Left lung (tissue), 10 donors: ENCODE measurements around the gene DCC. TPM values are rescaled to one million over a fixed set of nuclear protein-coding genes. Genes with fewer than 3 reads are reported as not detected.
A peak's percentile ranks its signal among the peaks of the same experiment; 100 is the strongest.

Source experiments
- ATAC-seq: fragments of 200-7000 bp; cut with Tn5 transposase; one replicate; pipeline ENCODE4 v1.9.1; 2020; ENCODE audit warnings: moderate library complexity
- DNase-seq, 4 donors: peaks; one replicate each; pipeline ENCODE4 v3.0.0-alpha.2; 2013 to 2020
- H3K27ac ChIP-seq, 2 donors: fragments of 200-600 bp; sonication (generic) in 1 of 2; one replicate each; pipeline versions ENCODE4 v1.5.0 to v1.8.0; 2020 to 2021
- H3K27me3 ChIP-seq, 2 donors: fragments of 200-600 bp; sonication (generic) in 1 of 2; one replicate each; pipeline versions ENCODE4 v1.5.0 to v1.8.0; 2020 to 2021
- H3K36me3 ChIP-seq, 2 donors: fragments of 200-600 bp; sonication (generic) in 1 of 2; one replicate each; pipeline versions ENCODE4 v1.5.0 to v1.8.0; 2020 to 2021
- H3K4me1 ChIP-seq, 2 donors: fragments of 200-600 bp; one replicate each; pipeline ENCODE4 v1.8.0; 2021
- H3K4me3 ChIP-seq, 2 donors: fragments of 200-600 bp; sonication (generic) in 1 of 2; one replicate each; pipeline versions ENCODE4 v1.5.0 to v1.8.0; 2020 to 2021; ENCODE audit warnings: mild to moderate bottlenecking in 1 of 2
- H3K9me3 ChIP-seq, 2 donors: fragments of 200-600 bp; sonication (generic) in 1 of 2; one replicate each; pipeline versions ENCODE4 v1.5.0 to v1.8.0; 2020 to 2021
- intact Hi-C, 2 donors: fragments of 100-400 bp; cut with DNase I; formaldehyde crosslinking; loops; one replicate each; pipeline versions ENCODE4 v1.11.2 to v1.14.2; 2022
- polyA plus RNA-seq, 6 donors: library from polyadenylated mRNA; unstranded; fragments of 120-200 nt; gene quantifications; one replicate each; pipeline ENCODE4 v1.2.1, GENCODE V29; 2013; ENCODE audit not compliant: insufficient read length in 6 of 6
- total RNA-seq, 2 donors: library from RNA; stranded (reverse); fragmentation: NEBNext Ultra II Directional; extraction: Animal tissue kit (Norgen Biotek cat#: 25700); gene quantifications; one replicate each; pipeline ENCODE4 v1.2.1, GENCODE V29; 2021
- TF ChIP-seq, protein P1 (sequence below), 2 donors: fragments of 200-600 bp; sonication (generic) in 1 of 2; IDR thresholded peaks; one replicate each; pipeline versions ENCODE4 v1.5.0 to v1.8.0; 2021; ENCODE audit warnings: antibody characterized with exemption in 2 of 2
- donor health status: DM: no; HTN: yes; CAD: no.
- donor health status: DM: no; HTN: no; CAD: no.

The DCC gene
- total and polyA plus RNA-seq, 8 donors = 0.61 to 3.5 (median 2.1) TPM

DNA sequence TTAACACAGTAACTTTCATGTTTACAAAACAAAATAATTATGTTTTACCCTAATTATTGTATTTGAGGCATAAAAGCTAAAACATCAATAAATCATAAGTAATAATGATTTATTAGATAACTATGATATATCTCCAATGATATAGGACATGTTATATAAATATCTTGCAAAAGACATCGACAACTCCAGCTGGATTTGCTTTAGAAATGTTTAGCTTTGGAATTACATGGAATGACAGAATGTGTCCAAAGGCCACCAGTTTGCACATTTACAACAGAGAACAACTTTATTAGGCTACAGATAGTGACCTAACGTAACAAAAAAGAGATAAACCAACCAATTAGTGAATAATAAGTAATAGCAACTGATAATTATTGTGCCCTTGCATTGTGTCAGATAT is 475.7 kb downstream of the DCC start:
- Histone ChIP-seq H3K4me3 (no peak overlapping the region), H3K9me3 (peaks cover 0 to 3% of the 10 kb centered on the region in 2 donors), H3K27ac (no peak overlapping the region), H3K27me3 (no peaks in the 10 kb centered on the region), H3K36me3 (no peaks in the 10 kb centered on the region), H3K4me1 (no peaks in the 10 kb centered on the region)
- ATAC-seq (no peak), DNase-seq (no peak)
- intact Hi-C loops = no loop called here
- TF ChIP-seq, protein P1, sequence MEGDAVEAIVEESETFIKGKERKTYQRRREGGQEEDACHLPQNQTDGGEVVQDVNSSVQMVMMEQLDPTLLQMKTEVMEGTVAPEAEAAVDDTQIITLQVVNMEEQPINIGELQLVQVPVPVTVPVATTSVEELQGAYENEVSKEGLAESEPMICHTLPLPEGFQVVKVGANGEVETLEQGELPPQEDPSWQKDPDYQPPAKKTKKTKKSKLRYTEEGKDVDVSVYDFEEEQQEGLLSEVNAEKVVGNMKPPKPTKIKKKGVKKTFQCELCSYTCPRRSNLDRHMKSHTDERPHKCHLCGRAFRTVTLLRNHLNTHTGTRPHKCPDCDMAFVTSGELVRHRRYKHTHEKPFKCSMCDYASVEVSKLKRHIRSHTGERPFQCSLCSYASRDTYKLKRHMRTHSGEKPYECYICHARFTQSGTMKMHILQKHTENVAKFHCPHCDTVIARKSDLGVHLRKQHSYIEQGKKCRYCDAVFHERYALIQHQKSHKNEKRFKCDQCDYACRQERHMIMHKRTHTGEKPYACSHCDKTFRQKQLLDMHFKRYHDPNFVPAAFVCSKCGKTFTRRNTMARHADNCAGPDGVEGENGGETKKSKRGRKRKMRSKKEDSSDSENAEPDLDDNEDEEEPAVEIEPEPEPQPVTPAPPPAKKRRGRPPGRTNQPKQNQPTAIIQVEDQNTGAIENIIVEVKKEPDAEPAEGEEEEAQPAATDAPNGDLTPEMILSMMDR (IDR thresholded peaks at IDR 0.05) = no peak

- peaks cover 0 to 3% of the 10 kb centered on the region in 2 donors for H3K9me3 ChIP-seq
- no peaks in the 10 kb centered on the region for H3K4me1 ChIP-seq
- no peak overlapping the region for H3K4me3 ChIP-seq
- DNase-seq (no peak), ATAC-seq (no peak)
- TF ChIP-seq, protein P1 (IDR thresholded peaks at IDR 0.05) = no peak
- intact Hi-C loops = no loop called here
- no peaks in the 10 kb centered on the region for H3K27me3 ChIP-seq
- H3K36me3 ChIP-seq = no peaks in the 10 kb centered on the region
- no peak overlapping the region for H3K27ac ChIP-seq
These were observed 476.1 kb downstream of the DCC start for GRCh38 chr18:52816121-52816520.

DNA sequence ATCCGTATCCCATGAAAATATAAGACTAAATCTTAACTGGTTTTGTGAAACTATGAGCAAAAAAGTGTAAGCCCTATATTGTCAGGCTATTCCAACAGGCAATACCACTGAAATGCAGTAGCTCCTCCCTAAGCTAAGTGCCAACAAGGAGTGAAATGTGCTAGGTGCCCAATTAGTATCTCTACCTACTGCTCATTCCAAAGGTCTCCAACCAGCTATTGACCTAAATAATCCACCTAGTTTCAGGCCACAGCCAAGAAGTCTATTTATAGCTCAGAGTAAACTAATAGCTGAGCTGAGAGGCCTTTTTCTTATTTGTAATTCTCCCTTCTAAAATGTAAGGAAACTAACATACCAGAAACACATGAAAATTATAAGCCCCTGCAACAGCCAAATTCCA is 482.2 kb downstream of the DCC start:
- DNase-seq (no peak), ATAC-seq (peak; percentile 84)
- Histone ChIP-seq H3K9me3 (peaks cover 0 to 3% of the 10 kb centered on the region in 2 donors), H3K4me3 (no peak overlapping the region), H3K4me1 (no peaks in the 10 kb centered on the region), H3K36me3 (no peaks in the 10 kb centered on the region), H3K27me3 (no peaks in the 10 kb centered on the region), H3K27ac (no peak overlapping the region)
- TF ChIP-seq, protein P1 (IDR thresholded peaks at IDR 0.05) = no peak
- intact Hi-C loops = no loop called here

GRCh38 chr18:52824126-52824525 is 484.1 kb downstream of the DCC start:
- ATAC-seq = no peak
- H3K36me3 ChIP-seq = no peaks in the 10 kb centered on the region
- H3K9me3 ChIP-seq = peaks cover 0 to 3% of the 10 kb centered on the region in 2 donors
- no peak overlapping the region for H3K4me3 ChIP-seq
- no peaks in the 10 kb centered on the region for H3K4me1 ChIP-seq
- no peaks in the 10 kb centered on the region for H3K27me3 ChIP-seq
- TF ChIP-seq, protein P1 (IDR thresholded peaks at IDR 0.05) = no peak
- peak in 2 of 4 donors; percentile 30 to 36 for DNase-seq
- H3K27ac ChIP-seq = no peak overlapping the region
- intact Hi-C loops = no loop called here

DNA sequence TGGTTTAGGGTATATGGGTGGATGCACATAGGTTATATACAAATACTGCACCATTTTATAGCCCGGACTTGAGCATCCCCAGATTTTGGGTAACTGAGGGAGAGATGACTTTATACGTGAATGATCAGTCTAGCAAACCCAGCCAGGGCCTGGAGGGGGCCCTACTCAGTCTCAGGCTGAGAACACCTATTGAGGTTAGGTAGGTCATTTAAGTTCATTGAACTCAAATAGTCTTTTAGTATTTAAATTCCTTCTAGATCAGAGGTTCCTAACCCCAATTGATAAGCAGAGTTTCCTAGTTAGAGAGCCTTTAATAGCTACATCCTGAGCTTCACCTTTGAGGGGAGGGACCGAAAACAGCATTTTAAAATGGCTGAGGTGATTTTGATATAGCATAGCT is 487.0 kb downstream of the DCC start:
- Histone ChIP-seq H3K4me1 (no peaks in the 10 kb centered on the region), H3K27ac (no peak overlapping the region), H3K9me3 (no peaks in the 10 kb centered on the region), H3K27me3 (no peaks in the 10 kb centered on the region), H3K4me3 (no peak overlapping the region), H3K36me3 (no peaks in the 10 kb centered on the region)
- TF ChIP-seq, protein P1 (IDR thresholded peaks at IDR 0.05) = no peak
- DNase-seq (no peak), ATAC-seq (no peak)
- intact Hi-C loops = no loop called here
